Measurements from ENCODE around the gene IPCEF1. TPM values are rescaled to one million over a fixed set of nuclear protein-coding genes. Genes with fewer than 3 reads are reported as not detected.

Gene IPCEF1
- total RNA-seq, 1 experiment from 2014 or later = 0.57 TPM

DNA sequence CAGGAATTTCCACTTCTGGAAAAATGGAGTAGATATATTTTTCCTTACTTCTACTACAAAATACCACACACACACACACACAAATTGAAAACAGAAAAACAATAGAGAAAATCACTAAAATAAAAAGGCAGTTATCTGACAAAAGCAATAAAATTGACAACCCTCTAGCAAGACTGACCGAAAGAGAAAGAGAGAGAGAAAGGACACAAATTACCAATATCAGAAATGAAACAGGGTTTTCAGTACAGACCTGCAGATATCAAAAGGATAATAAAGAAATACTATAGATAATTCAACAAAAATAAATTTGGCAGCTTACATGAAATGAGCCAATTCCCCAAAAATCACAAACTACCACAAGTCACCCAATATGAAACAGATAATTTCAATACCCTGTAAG is 212.8 kb downstream of the IPCEF1 start:
- Histone ChIP-seq H3K4me1 (replicated peaks; ENCODE audit: insufficient read depth) (no peaks in the 10 kb centered on the region), H3F3A (ENCODE audit: insufficient read depth, low read depth) (no peaks in the 10 kb centered on the region), H4K20me1 (ENCODE audit: insufficient read depth) (no peaks in the 10 kb centered on the region), H2AFZ (no peak overlapping the region), H3K4me3 (no peak overlapping the region), H3K27me3 (ENCODE audit: insufficient read depth, low read depth) (no peaks in the 10 kb centered on the region), H3K4me2 (no peak overlapping the region), H3K9me3 (ENCODE audit: insufficient read depth, low read depth) (no peaks in the 10 kb centered on the region), H3K27ac (no peak overlapping the region), H3K9me2 (ENCODE audit: insufficient read depth) (no peaks in the 10 kb centered on the region), H3K79me2 (ENCODE audit: low read depth) (no peaks in the 10 kb centered on the region), H3K36me3 (ENCODE audit: low read depth) (no peaks in the 10 kb centered on the region)
- ChIA-PET POLR2A (ENCODE audit: unreplicated experiment) (no interaction called here), CTCF (no interaction called here)
- DNase-seq = no peak
- intact Hi-C loops (cut with micrococcal nuclease; ENCODE audit: unreplicated experiment) = no loop called here
- TF ChIP-seq, protein P1, sequence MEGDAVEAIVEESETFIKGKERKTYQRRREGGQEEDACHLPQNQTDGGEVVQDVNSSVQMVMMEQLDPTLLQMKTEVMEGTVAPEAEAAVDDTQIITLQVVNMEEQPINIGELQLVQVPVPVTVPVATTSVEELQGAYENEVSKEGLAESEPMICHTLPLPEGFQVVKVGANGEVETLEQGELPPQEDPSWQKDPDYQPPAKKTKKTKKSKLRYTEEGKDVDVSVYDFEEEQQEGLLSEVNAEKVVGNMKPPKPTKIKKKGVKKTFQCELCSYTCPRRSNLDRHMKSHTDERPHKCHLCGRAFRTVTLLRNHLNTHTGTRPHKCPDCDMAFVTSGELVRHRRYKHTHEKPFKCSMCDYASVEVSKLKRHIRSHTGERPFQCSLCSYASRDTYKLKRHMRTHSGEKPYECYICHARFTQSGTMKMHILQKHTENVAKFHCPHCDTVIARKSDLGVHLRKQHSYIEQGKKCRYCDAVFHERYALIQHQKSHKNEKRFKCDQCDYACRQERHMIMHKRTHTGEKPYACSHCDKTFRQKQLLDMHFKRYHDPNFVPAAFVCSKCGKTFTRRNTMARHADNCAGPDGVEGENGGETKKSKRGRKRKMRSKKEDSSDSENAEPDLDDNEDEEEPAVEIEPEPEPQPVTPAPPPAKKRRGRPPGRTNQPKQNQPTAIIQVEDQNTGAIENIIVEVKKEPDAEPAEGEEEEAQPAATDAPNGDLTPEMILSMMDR (conservative IDR thresholded peaks at IDR 0.05) = no peak
- no peak for TF ChIP-seq EZH2 (IDR thresholded peaks at IDR 0.05; ENCODE audit: low read depth)
- BruUV-seq (replicated peaks) = no TSS peak

DNA sequence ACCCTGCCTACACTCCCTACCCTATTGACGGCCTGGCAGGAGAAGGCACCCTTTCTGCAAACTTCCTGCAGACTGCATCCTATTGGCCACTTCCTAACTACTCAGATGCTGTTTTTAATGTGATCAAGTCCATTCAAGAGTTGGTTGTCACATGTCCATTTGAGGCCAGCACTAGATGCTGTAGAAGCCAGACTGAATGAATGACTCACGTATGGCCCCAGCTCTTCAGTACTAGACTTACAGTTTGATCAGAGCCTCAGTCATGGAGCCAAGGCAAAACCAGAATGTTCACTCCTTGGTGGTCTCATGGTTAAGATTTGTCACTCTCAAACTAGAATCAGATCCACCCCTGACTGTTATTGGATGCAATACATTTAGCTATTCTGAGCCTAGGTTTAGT is 215.9 kb downstream of the IPCEF1 start:
- BruUV-seq (replicated peaks) = no TSS peak
- H3K9me3 ChIP-seq (ENCODE audit: insufficient read depth, low read depth) = no peaks in the 10 kb centered on the region
- no peaks in the 10 kb centered on the region for H3F3A ChIP-seq (ENCODE audit: insufficient read depth, low read depth)
- no peak overlapping the region for H3K4me3 ChIP-seq
- H3K4me2 ChIP-seq = no peak overlapping the region
- no peaks in the 10 kb centered on the region for H3K79me2 ChIP-seq (ENCODE audit: low read depth)
- TF ChIP-seq EZH2 (IDR thresholded peaks at IDR 0.05; ENCODE audit: low read depth) = no peak
- TF ChIP-seq, protein P1 (conservative IDR thresholded peaks at IDR 0.05) = no peak
- H3K27ac ChIP-seq = no peak overlapping the region
- no peak overlapping the region for H2AFZ ChIP-seq
- no peaks in the 10 kb centered on the region for H3K4me1 ChIP-seq (replicated peaks; ENCODE audit: insufficient read depth)
- ChIA-PET CTCF (no interaction called here), POLR2A (ENCODE audit: unreplicated experiment) (no interaction called here)
- no peaks in the 10 kb centered on the region for H3K36me3 ChIP-seq (ENCODE audit: low read depth)
- H3K27me3 ChIP-seq (ENCODE audit: insufficient read depth, low read depth) = no peaks in the 10 kb centered on the region
- intact Hi-C loops (cut with micrococcal nuclease; ENCODE audit: unreplicated experiment) = no loop called here
- H3K9me2 ChIP-seq (ENCODE audit: insufficient read depth) = no peaks in the 10 kb centered on the region
- DNase-seq = no peak
- no peaks in the 10 kb centered on the region for H4K20me1 ChIP-seq (ENCODE audit: insufficient read depth)

DNA sequence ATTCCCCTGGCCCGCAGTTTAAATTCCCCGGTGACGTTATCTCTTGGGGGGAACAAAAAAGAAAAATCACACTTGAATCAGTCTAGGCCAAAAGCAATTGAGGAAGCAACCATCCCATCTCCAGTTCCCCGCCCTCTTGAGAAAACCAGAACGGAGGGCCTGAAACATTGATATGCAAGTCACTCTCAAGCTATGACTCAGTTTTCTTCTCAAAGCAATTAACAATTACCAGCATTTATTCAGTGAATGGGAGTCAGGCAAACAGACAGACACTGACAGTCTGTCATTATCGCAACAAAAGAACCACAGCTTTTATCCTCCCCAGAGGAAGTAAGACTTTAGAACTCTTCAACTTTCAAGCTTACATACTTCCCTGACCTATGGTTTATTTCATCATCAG is 216.7 kb downstream of the IPCEF1 start:
- TF ChIP-seq, protein P1 (conservative IDR thresholded peaks at IDR 0.05) = no peak
- no peak for DNase-seq
- no peak overlapping the region for H3K27ac ChIP-seq
- CTCF ChIA-PET = interaction anchor here (0.7 kb wide), 1 partner anchor 1166 kb away, joined by 11 read pairs; no protein-coding TSS in a partner anchor
- BruUV-seq (replicated peaks) = no TSS peak
- H3K4me1 ChIP-seq (replicated peaks; ENCODE audit: insufficient read depth) = no peaks in the 10 kb centered on the region
- H3K27me3 ChIP-seq (ENCODE audit: insufficient read depth, low read depth) = no peaks in the 10 kb centered on the region
- POLR2A ChIA-PET (ENCODE audit: unreplicated experiment) = no interaction called here
- no peaks in the 10 kb centered on the region for H3K79me2 ChIP-seq (ENCODE audit: low read depth)
- no peak overlapping the region for H3K4me2 ChIP-seq
- H3K4me3 ChIP-seq = no peak overlapping the region
- H2AFZ ChIP-seq = no peak overlapping the region
- H3K9me3 ChIP-seq (ENCODE audit: insufficient read depth, low read depth) = no peaks in the 10 kb centered on the region
- no peaks in the 10 kb centered on the region for H4K20me1 ChIP-seq (ENCODE audit: insufficient read depth)
- H3F3A ChIP-seq (ENCODE audit: insufficient read depth, low read depth) = no peaks in the 10 kb centered on the region
- no peaks in the 10 kb centered on the region for H3K36me3 ChIP-seq (ENCODE audit: low read depth)
- H3K9me2 ChIP-seq (ENCODE audit: insufficient read depth) = no peaks in the 10 kb centered on the region
- intact Hi-C loops (cut with micrococcal nuclease; ENCODE audit: unreplicated experiment) = no loop called here
